Osteoblast (primary cell): ENCODE data around the gene FSIP2. TPM values are rescaled to one million over a fixed set of nuclear protein-coding genes. Genes with fewer than 3 reads are reported as not detected.

ENCODE experiments used
- DNase-seq: peaks from one replicate; pipeline ENCODE4 v3.0.0; 2011; ENCODE audit warnings: low spot score, mixed read lengths; ENCODE audit not compliant: insufficient read length; ENCODE audit errors: missing footprints
- H2AFZ ChIP-seq: 2 replicates; pipeline ENCODE4 v1.6.0; 2011; ENCODE audit warnings: mild to moderate bottlenecking, low read length
- H3K27ac ChIP-seq: 2 replicates; pipeline ENCODE4 v1.5.1; 2011; ENCODE audit warnings: mild to moderate bottlenecking, low read depth, low read length, moderate library complexity
- H3K27me3 ChIP-seq: 2 replicates; pipeline ENCODE4 v1.6.0; 2012; ENCODE audit warnings: mild to moderate bottlenecking, control low read depth, inconsistent platforms, low read length, moderate library complexity; ENCODE audit not compliant: insufficient read depth
- H3K36me3 ChIP-seq: 2 replicates; pipeline ENCODE4 v1.5.1; 2011; ENCODE audit warnings: mild to moderate bottlenecking, low read length, control low read depth, moderate library complexity; ENCODE audit not compliant: insufficient read depth
- H3K4me1 ChIP-seq: 2 replicates; pipeline ENCODE4 v1.5.1; 2011; ENCODE audit warnings: mild to moderate bottlenecking, low read length, control low read depth, moderate library complexity; ENCODE audit not compliant: insufficient read depth
- H3K4me2 ChIP-seq: 2 replicates; pipeline ENCODE4 v1.6.0; 2011; ENCODE audit warnings: mild to moderate bottlenecking, low read length; ENCODE audit not compliant: insufficient read depth
- H3K4me3 ChIP-seq: fragments of 200-600 bp; sonication (generic); 3 replicates; pipeline ENCODE4 v1.5.1; 2012; ENCODE audit warnings: mild to moderate bottlenecking, low read length, inconsistent platforms; ENCODE audit not compliant: insufficient read depth
- H3K79me2 ChIP-seq: 2 replicates; pipeline ENCODE4 v1.6.0; 2012; ENCODE audit warnings: mild to moderate bottlenecking, low read length, control low read depth, inconsistent platforms; ENCODE audit not compliant: insufficient read depth
- H3K9me3 ChIP-seq: 2 replicates; pipeline ENCODE4 v1.5.1; 2011; ENCODE audit warnings: low read depth, low read length, control low read depth
- H4K20me1 ChIP-seq: 2 replicates; pipeline ENCODE4 v1.6.0; 2012; ENCODE audit warnings: mild to moderate bottlenecking, low read length, control low read depth; ENCODE audit not compliant: insufficient read depth
- total RNA-seq: library from RNA; depleted of rRNA; stranded (reverse); fragments of >200 nt; gene quantifications from 2 replicates; pipeline ENCODE4 v1.2.3, GENCODE V29; 2012
- TF ChIP-seq, protein P1 (sequence below): IDR thresholded peaks from 2 replicates; pipeline ENCODE4 v1.5.1; 2011; ENCODE audit warnings: mild to moderate bottlenecking, low read depth, low read length, moderate library complexity; ENCODE audit errors: extremely low read depth

The FSIP2 gene
- total RNA-seq, 1 donor = under 0.01 TPM

DNA sequence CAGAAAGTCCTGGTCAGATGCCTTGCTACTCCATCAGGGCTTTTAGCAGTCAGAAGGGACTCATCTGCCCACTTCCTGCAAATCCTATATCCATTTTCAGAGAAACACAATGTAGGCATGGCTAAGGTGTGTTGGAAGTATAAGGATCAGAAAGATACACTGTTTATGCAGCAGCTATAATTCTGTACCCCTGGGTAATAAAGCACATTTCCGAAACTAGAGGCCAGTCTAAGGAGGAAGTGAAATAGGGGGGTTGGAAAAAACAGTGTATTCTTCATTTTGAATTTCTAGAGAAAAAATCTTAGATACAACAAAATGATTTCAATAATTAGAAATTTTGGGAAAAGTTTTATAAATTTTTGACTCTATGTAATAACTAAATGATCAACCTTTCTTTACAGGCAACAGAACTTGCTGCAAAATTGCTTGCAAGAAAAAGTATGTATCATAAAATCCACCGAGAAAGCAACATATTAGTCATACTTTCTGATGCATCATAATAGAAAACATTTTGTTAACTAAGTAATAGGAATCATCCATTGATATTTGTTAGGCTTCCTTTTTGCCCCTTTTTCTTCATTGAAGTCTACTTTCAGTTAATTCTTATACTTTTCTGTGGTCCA is 47.4 kb downstream of the FSIP2 start:
- no peaks in the 10 kb centered on the region for H3K79me2 ChIP-seq
- no peak overlapping the region for H3K27ac ChIP-seq
- DNase-seq = no peak
- no peak overlapping the region for H3K4me3 ChIP-seq
- H3K9me3 ChIP-seq = no peaks in the 10 kb centered on the region
- TF ChIP-seq, protein P1, sequence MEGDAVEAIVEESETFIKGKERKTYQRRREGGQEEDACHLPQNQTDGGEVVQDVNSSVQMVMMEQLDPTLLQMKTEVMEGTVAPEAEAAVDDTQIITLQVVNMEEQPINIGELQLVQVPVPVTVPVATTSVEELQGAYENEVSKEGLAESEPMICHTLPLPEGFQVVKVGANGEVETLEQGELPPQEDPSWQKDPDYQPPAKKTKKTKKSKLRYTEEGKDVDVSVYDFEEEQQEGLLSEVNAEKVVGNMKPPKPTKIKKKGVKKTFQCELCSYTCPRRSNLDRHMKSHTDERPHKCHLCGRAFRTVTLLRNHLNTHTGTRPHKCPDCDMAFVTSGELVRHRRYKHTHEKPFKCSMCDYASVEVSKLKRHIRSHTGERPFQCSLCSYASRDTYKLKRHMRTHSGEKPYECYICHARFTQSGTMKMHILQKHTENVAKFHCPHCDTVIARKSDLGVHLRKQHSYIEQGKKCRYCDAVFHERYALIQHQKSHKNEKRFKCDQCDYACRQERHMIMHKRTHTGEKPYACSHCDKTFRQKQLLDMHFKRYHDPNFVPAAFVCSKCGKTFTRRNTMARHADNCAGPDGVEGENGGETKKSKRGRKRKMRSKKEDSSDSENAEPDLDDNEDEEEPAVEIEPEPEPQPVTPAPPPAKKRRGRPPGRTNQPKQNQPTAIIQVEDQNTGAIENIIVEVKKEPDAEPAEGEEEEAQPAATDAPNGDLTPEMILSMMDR = no peak
- no peak overlapping the region for H3K4me2 ChIP-seq
- no peaks in the 10 kb centered on the region for H3K4me1 ChIP-seq
- no peaks in the 10 kb centered on the region for H3K36me3 ChIP-seq
- H3K27me3 ChIP-seq = no peaks in the 10 kb centered on the region
- H4K20me1 ChIP-seq = no peaks in the 10 kb centered on the region
- no peak overlapping the region for H2AFZ ChIP-seq

DNA sequence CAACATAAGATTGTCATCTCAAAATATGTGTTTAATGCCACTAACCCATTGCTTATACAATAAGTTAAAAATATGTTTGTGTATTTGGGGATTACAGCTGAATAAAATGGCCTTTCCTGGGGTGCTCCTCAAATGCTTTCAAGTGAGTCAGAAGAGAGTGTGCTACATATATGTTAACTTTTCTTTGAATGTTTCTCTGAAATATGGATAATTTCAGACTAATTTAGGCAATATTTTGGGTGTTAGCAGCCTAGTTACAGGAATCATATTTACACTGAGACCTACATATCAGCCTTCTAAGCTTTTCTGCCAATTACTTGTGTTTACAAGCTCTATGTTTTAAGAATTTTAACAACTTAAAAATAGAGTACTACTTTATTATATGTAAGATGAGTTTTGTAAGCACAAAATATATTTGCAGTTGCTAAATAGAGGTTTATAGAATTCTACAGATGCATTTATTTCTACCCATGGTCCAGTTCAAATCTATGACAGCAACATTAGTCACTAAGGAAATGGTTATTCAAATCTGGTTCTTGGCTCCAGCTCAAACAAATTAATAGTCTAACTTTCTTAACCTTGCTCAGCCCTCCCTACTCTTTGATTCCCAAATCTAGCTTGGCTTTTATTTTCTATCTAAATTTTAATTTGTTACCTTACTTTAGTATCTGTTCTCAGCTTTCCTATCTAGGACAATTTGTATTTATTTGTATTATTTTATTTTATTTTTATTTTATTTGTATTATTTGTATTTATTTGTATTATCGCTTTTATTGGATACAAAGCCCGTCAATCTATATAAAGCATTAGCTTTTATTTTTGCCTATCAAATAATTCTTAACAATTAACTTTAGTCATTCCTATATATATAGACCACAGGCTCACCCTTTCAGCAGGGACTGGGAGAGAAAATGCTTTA is 48.9 kb downstream of the FSIP2 start:
- Histone ChIP-seq H3K4me2 (no peak overlapping the region), H3K27me3 (no peaks in the 10 kb centered on the region), H3K36me3 (no peaks in the 10 kb centered on the region), H2AFZ (no peak overlapping the region), H4K20me1 (no peaks in the 10 kb centered on the region), H3K4me1 (no peaks in the 10 kb centered on the region), H3K4me3 (no peak overlapping the region), H3K27ac (no peak overlapping the region), H3K79me2 (no peaks in the 10 kb centered on the region), H3K9me3 (no peaks in the 10 kb centered on the region)
- DNase-seq = no peak
- TF ChIP-seq, protein P1 = no peak

DNA sequence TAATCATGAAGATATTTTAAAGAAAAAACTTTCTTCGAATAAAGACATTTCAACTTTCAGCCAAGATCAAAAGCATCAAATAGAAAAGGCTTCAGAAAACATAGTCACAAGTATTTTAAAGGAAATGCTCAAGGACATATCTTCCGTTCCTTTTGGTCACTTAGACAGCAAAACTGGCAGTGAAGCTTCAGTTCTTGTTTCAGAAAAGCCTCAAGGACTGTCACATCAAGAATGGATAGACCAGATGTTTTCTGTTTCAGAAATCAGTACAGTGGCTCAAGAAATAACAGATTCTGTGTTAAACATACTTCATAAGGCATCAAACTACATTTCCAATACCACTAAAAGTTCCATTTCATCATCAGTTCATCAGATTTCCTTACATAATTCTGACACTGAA is 51.8 kb downstream of the FSIP2 start:
- TF ChIP-seq, protein P1 = no peak
- Histone ChIP-seq H3K9me3 (no peaks in the 10 kb centered on the region), H3K4me2 (no peak overlapping the region), H3K4me3 (no peak overlapping the region), H3K79me2 (no peaks in the 10 kb centered on the region), H3K27me3 (no peaks in the 10 kb centered on the region), H3K27ac (no peak overlapping the region), H2AFZ (no peak overlapping the region), H4K20me1 (no peaks in the 10 kb centered on the region), H3K36me3 (no peaks in the 10 kb centered on the region), H3K4me1 (no peaks in the 10 kb centered on the region)
- no peak for DNase-seq
